Stimulated activated naive B cell treated with anti-CD40 and anti-IgM and Interleukin-4, amounts not matched to agents 10 μg/mL and 1 μg/mL and 100 μg/mL, for 72 hours (primary cell): ENCODE results near the gene SUN2.

Experiments used
- ATAC-seq, 2 donors: fragments of 150-1000 bp; cut with Tn5 transposase; replicated peaks; 2 replicates each; pipeline ENCODE4 v1.10.0; 2021; ENCODE audit warnings: moderate library complexity in 1 of 2
- DNase-seq: peaks from one replicate; pipeline ENCODE4 v3.0.0; 2021
- H3K27ac Mint-ChIP-seq: one replicate; pipeline ENCODE4 v1.8.0; 2022; ENCODE audit warnings: mild to moderate bottlenecking, mixed read lengths
- H3K27me3 Mint-ChIP-seq, 2 donors: one replicate each; pipeline ENCODE4 v1.8.0; 2022; ENCODE audit warnings: mixed read lengths in 2 of 2
- H3K36me3 Mint-ChIP-seq, 2 donors: one replicate each; pipeline ENCODE4 v1.8.0; 2022; ENCODE audit warnings: mixed read lengths in 2 of 2, mild to moderate bottlenecking in 1 of 2
- H3K4me1 Mint-ChIP-seq, 2 donors: one replicate each; pipeline ENCODE4 v1.8.0; 2022; ENCODE audit warnings: mixed read lengths in 2 of 2, mild to moderate bottlenecking in 1 of 2
- H3K4me3 Mint-ChIP-seq, 2 donors: one replicate each; pipeline ENCODE4 v1.8.0; 2022; ENCODE audit warnings: mild to moderate bottlenecking in 2 of 2, mixed read lengths in 2 of 2, moderate library complexity in 1 of 2
- H3K9me3 Mint-ChIP-seq, 2 donors: one replicate each; pipeline ENCODE4 v1.8.0; 2022; ENCODE audit warnings: mixed read lengths in 2 of 2, mild to moderate bottlenecking in 1 of 2

SUN2 gene

GRCh38 chr22:38716826-38717225 is 39.0 kb downstream of the SUN2 start:
- Mint-ChIP-seq H3K9me3 (no peaks in the 10 kb centered on the region), H3K4me1 (peaks cover 28 to 38% of the 10 kb centered on the region in 2 donors), H3K36me3 (peaks cover 23 to 63% of the 10 kb centered on the region in 2 donors), H3K27ac (peak overlapping the region; percentile 82), H3K27me3 (no peaks in the 10 kb centered on the region), H3K4me3 (no peak overlapping the region)
- ATAC-seq (no peak), DNase-seq (no peak)

GRCh38 chr22:38716271-38716670 is 39.5 kb downstream of the SUN2 start:
- Mint-ChIP-seq H3K36me3 (peaks cover 18 to 59% of the 10 kb centered on the region in 2 donors), H3K27ac (no peak overlapping the region), H3K27me3 (no peaks in the 10 kb centered on the region), H3K9me3 (no peaks in the 10 kb centered on the region), H3K4me3 (no peak overlapping the region), H3K4me1 (peaks cover 28 to 42% of the 10 kb centered on the region in 2 donors)
- DNase-seq = no peak
- ATAC-seq = no peak

- Mint-ChIP-seq H3K27ac (no peak overlapping the region), H3K27me3 (no peaks in the 10 kb centered on the region), H3K4me3 (no peak overlapping the region), H3K9me3 (no peaks in the 10 kb centered on the region), H3K36me3 (peaks cover 18 to 60% of the 10 kb centered on the region in 2 donors), H3K4me1 (peaks cover 30 to 46% of the 10 kb centered on the region in 2 donors)
- DNase-seq (no peak), ATAC-seq (no peak)
These were observed 39.9 kb downstream of the SUN2 start for GRCh38 chr22:38715852-38716251.

GRCh38 chr22:38715176-38715764 is 40.5 kb downstream of the SUN2 start:
- H3K36me3 Mint-ChIP-seq = peaks cover 18 to 63% of the 10 kb centered on the region in 2 donors
- no peaks in the 10 kb centered on the region for H3K9me3 Mint-ChIP-seq
- H3K27ac Mint-ChIP-seq = peak overlapping the region; percentile 65
- no peaks in the 10 kb centered on the region for H3K27me3 Mint-ChIP-seq
- DNase-seq (no peak), ATAC-seq (no peak)
- no peak overlapping the region for H3K4me3 Mint-ChIP-seq
- peaks cover 35 to 49% of the 10 kb centered on the region in 2 donors for H3K4me1 Mint-ChIP-seq

- Mint-ChIP-seq H3K36me3 (peaks cover 18 to 65% of the 10 kb centered on the region in 2 donors), H3K9me3 (no peaks in the 10 kb centered on the region), H3K27ac (peak overlapping the region; percentile 68), H3K27me3 (no peaks in the 10 kb centered on the region), H3K4me1 (peaks cover 42 to 59% of the 10 kb centered on the region in 2 donors), H3K4me3 (no peak overlapping the region)
- ATAC-seq (no peak), DNase-seq (no peak)
These were observed 41.9 kb downstream of the SUN2 start for GRCh38 chr22:38713921-38714320.

- Mint-ChIP-seq H3K4me1 (peaks cover 53 to 71% of the 10 kb centered on the region in 2 donors), H3K27ac (peak overlapping the region; percentile 21), H3K4me3 (no peak overlapping the region), H3K9me3 (no peaks in the 10 kb centered on the region), H3K36me3 (peaks cover 18 to 64% of the 10 kb centered on the region in 2 donors), H3K27me3 (no peaks in the 10 kb centered on the region)
- ATAC-seq (no peak), DNase-seq (no peak)
These were observed 43.2 kb downstream of the SUN2 start for GRCh38 chr22:38712486-38713207.

- H3K36me3 Mint-ChIP-seq = peaks cover 7 to 58% of the 10 kb centered on the region in 2 donors
- no peaks in the 10 kb centered on the region for H3K9me3 Mint-ChIP-seq
- peaks cover 61 to 77% of the 10 kb centered on the region in 2 donors for H3K4me1 Mint-ChIP-seq
- H3K27ac Mint-ChIP-seq = no peak overlapping the region
- no peaks in the 10 kb centered on the region for H3K27me3 Mint-ChIP-seq
- DNase-seq (no peak), ATAC-seq (no peak)
- no peak overlapping the region for H3K4me3 Mint-ChIP-seq
These were observed 44.9 kb downstream of the SUN2 start for GRCh38 chr22:38710866-38711265.

- Mint-ChIP-seq H3K4me3 (no peak overlapping the region), H3K36me3 (peaks cover 5 to 53% of the 10 kb centered on the region in 2 donors), H3K9me3 (no peaks in the 10 kb centered on the region), H3K27me3 (no peaks in the 10 kb centered on the region), H3K27ac (no peak overlapping the region), H3K4me1 (peaks cover 61 to 76% of the 10 kb centered on the region in 2 donors)
- DNase-seq = no peak
- no peak for ATAC-seq
These were observed 45.4 kb downstream of the SUN2 start for GRCh38 chr22:38710351-38710750.

- Mint-ChIP-seq H3K27ac (peak overlapping the region; percentile 93), H3K27me3 (no peaks in the 10 kb centered on the region), H3K4me3 (peak overlapping the region; percentile 63 to 65), H3K4me1 (peaks cover 56 to 75% of the 10 kb centered on the region in 2 donors), H3K9me3 (no peaks in the 10 kb centered on the region), H3K36me3 (peaks cover 5 to 44% of the 10 kb centered on the region in 2 donors)
- DNase-seq = no peak
- ATAC-seq = no peak
These were observed 46.5 kb downstream of the SUN2 start for GRCh38 chr22:38709306-38709705.

- peaks cover 48 to 69% of the 10 kb centered on the region in 2 donors for H3K4me1 Mint-ChIP-seq
- H3K4me3 Mint-ChIP-seq = peak overlapping the region; percentile 87 to 92
- no peaks in the 10 kb centered on the region for H3K27me3 Mint-ChIP-seq
- ATAC-seq = no peak
- DNase-seq = no peak
- H3K9me3 Mint-ChIP-seq = no peaks in the 10 kb centered on the region
- H3K27ac Mint-ChIP-seq = peak overlapping the region; percentile 93
- H3K36me3 Mint-ChIP-seq = peaks cover 3 to 33% of the 10 kb centered on the region in 2 donors
These were observed 47.8 kb downstream of the SUN2 start for GRCh38 chr22:38707984-38708383.

GRCh38 chr22:38707346-38707745 is 48.5 kb downstream of the SUN2 start:
- Mint-ChIP-seq H3K4me1 (peaks cover 44 to 65% of the 10 kb centered on the region in 2 donors), H3K4me3 (peak overlapping the region; percentile 87 to 92), H3K9me3 (no peaks in the 10 kb centered on the region), H3K27me3 (no peaks in the 10 kb centered on the region), H3K27ac (peak overlapping the region; percentile 92), H3K36me3 (peaks cover 1 to 29% of the 10 kb centered on the region in 2 donors)
- DNase-seq (no peak), ATAC-seq (no peak)

- DNase-seq = no peak
- H3K27me3 Mint-ChIP-seq = no peaks in the 10 kb centered on the region
- no peaks in the 10 kb centered on the region for H3K9me3 Mint-ChIP-seq
- peaks cover 40 to 60% of the 10 kb centered on the region in 2 donors for H3K4me1 Mint-ChIP-seq
- ATAC-seq = no peak
- peak overlapping the region; percentile 92 for H3K27ac Mint-ChIP-seq
- peaks cover 0 to 24% of the 10 kb centered on the region in 2 donors for H3K36me3 Mint-ChIP-seq
- peak overlapping the region; percentile 87 to 92 for H3K4me3 Mint-ChIP-seq
These were observed 49.0 kb downstream of the SUN2 start for GRCh38 chr22:38706901-38707195.

- H3K4me1 Mint-ChIP-seq = peaks cover 40 to 56% of the 10 kb centered on the region in 2 donors
- ATAC-seq (peak; percentile 1), DNase-seq (no peak)
- H3K27ac Mint-ChIP-seq = peak overlapping the region; percentile 92
- H3K4me3 Mint-ChIP-seq = peak overlapping the region; percentile 87 to 92
- H3K27me3 Mint-ChIP-seq = no peaks in the 10 kb centered on the region
- H3K9me3 Mint-ChIP-seq = no peaks in the 10 kb centered on the region
- H3K36me3 Mint-ChIP-seq = peaks cover 0 to 23% of the 10 kb centered on the region in 2 donors
These were observed 49.5 kb downstream of the SUN2 start for GRCh38 chr22:38706101-38706900.

- H3K4me1 Mint-ChIP-seq = peaks cover 35 to 48% of the 10 kb centered on the region in 2 donors
These were observed 50.3 kb downstream of the SUN2 start, which contains the start of gene GTPBP1 for GRCh38 chr22:38705235-38706100. GTPBP1 (plus strand) TSS chr22:38705944; CDS start chr22:38705956, 12 bp downstream.

More at GRCh38 chr22:38705235-38706100, 50.3 kb downstream of the SUN2 start, which contains the start of gene GTPBP1:
- Mint-ChIP-seq H3K36me3 (peaks cover 1 to 21% of the 10 kb centered on the region in 2 donors), H3K27me3 (no peaks in the 10 kb centered on the region), H3K27ac (peak within 1 kb of the TSS; percentile 96), H3K4me3 (peak within 1 kb of the TSS; percentile 87 to 92), H3K9me3 (no peaks in the 10 kb centered on the region)
- ATAC-seq (peak; percentile 81 to 84), DNase-seq (peak; percentile 99)
